ENCODE measurements around the gene TMEM144. TPM values are rescaled to one million over a fixed set of nuclear protein-coding genes. Genes with fewer than 3 reads are reported as not detected.

TMEM144 gene
- total RNA-seq, 1 experiment from 2014 or later = 3.4 TPM

DNA sequence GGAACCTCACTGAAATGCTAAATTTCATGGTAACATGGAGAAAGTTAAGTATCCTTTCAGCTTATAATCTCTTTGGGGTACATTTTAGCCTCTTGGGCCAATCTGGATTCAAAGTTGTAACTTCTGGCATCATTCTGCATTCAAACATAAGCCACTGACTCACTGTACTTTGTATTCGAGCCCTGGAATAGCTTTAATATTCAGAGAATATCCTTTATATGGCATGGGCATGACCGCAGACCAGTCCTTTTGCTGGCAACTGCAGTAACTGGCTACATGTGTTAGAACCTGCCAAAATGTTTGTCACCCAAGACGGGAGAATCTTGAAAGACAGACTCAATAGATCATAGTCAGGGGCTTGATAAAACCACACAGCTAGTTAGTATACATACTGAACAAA is 40.8 kb upstream of the TMEM144 start:
- Histone ChIP-seq H3K79me2 (ENCODE audit: insufficient read depth, low read length) (no peaks in the 10 kb centered on the region), H3K9me3 (ENCODE audit: control insufficient read depth, low read depth, low read length) (no peaks in the 10 kb centered on the region), H2BK5ac (ENCODE audit: insufficient read length, low read length) (no peak overlapping the region), H4K91ac (ENCODE audit: insufficient read length, low read depth, low read length) (no peak overlapping the region), H2BK20ac (ENCODE audit: low read depth, low read length, poor library complexity, severe bottlenecking) (no peak overlapping the region), H2BK12ac (ENCODE audit: insufficient read length, low read depth, low read length) (no peak overlapping the region), H3K18ac (ENCODE audit: insufficient read length, low read depth, low read length) (no peak overlapping the region), H2BK120ac (ENCODE audit: low read depth, low read length, poor library complexity, severe bottlenecking) (no peak overlapping the region), H4K20me1 (ENCODE audit: control insufficient read depth, insufficient read depth, insufficient read length) (no peaks in the 10 kb centered on the region), H3K23ac (ENCODE audit: insufficient read length, low read depth, low read length) (no peak overlapping the region), H3K27ac (ENCODE audit: insufficient read length, low read depth, low read length) (no peak overlapping the region), H3K79me1 (ENCODE audit: insufficient read depth, low read depth, low read length, poor library complexity, severe bottlenecking) (no peaks in the 10 kb centered on the region), H3T11ph (ENCODE audit: low read length) (no peak overlapping the region), H2AFZ (ENCODE audit: low read length) (no peak overlapping the region), H3K56ac (ENCODE audit: insufficient read length, low read depth, low read length) (no peak overlapping the region), H3K4me1 (ENCODE audit: insufficient read depth, low read length) (no peaks in the 10 kb centered on the region), H3K4me2 (ENCODE audit: insufficient read depth, insufficient read length, low read length) (no peak overlapping the region), H4K5ac (ENCODE audit: insufficient read length, low read depth, low read length) (no peak overlapping the region), H3K27me3 (ENCODE audit: insufficient read depth, low read length) (no peaks in the 10 kb centered on the region), H3K9ac (ENCODE audit: extremely low read depth, insufficient read length, low read length) (no peak overlapping the region), H2BK15ac (ENCODE audit: low read depth, low read length) (no peak overlapping the region), H4K8ac (replicated peaks; ENCODE audit: insufficient read length, low read depth, low read length) (no peak overlapping the region), H3K23me2 (ENCODE audit: insufficient read length, low read depth, low read length, poor library complexity, severe bottlenecking) (no peaks in the 10 kb centered on the region), H3K14ac (ENCODE audit: insufficient read depth, low read length) (no peak overlapping the region), H3K4ac (ENCODE audit: low read depth, low read length) (no peak overlapping the region), H2AK5ac (ENCODE audit: insufficient read length, low read length) (no peak overlapping the region)
- no peak for DNase-seq
- H3K36me3 Mint-ChIP-seq (ENCODE audit: insufficient read depth in 1 of 3, low read depth in 3 of 3) = no peaks in the 10 kb centered on the region
- no peaks in the 10 kb centered on the region for H3K27me3 Mint-ChIP-seq (ENCODE audit: low read depth)
- no peak overlapping the region for H3K4me3 Mint-ChIP-seq
- H3K4me1 Mint-ChIP-seq = peaks cover 10 to 13% of the 10 kb centered on the region in 2 experiments
- no CpG with 5 or more reads among the region's 3 CpGs for WGBS (ENCODE audit: extremely low coverage, insufficient read length, low lambda C conversion rate)
- no peaks in the 10 kb centered on the region for H3K9me3 Mint-ChIP-seq
- no peak for TF ChIP-seq CTCF (conservative IDR thresholded peaks at IDR 0.05)
- no peak overlapping the region for H3K27ac Mint-ChIP-seq

Data from H9 (cell line).